Testis (tissue), 2 donors: ENCODE measurements around the gene DVL1.

Source experiments
- POLR2A ChIP-seq: fragments of 450-650 bp; IDR thresholded peaks from one replicate; pipeline ENCODE4 v1.6.1; 2017; ENCODE audit warnings: antibody characterized with exemption, mild to moderate bottlenecking, moderate library complexity
- TF ChIP-seq, protein P1 (sequence below), 3 experiments: fragments of 450-650 bp in 2 of 3; fragments of 200-600 bp in 1 of 3; sonication (generic) in 1 of 3; IDR thresholded peaks; one replicate each; pipeline ENCODE4 v1.5.1; 2016 to 2019; ENCODE audit warnings: antibody characterized with exemption in 3 of 3, mild to moderate bottlenecking in 2 of 3, moderate library complexity in 1 of 3

GRCh38 chr1:1324524-1325287 is 24.5 kb downstream of the DVL1 start, which contains the start of the genes CPTP and INTS11:
- TF ChIP-seq POLR2A, result no peak
- TF ChIP-seq, protein P1, sequence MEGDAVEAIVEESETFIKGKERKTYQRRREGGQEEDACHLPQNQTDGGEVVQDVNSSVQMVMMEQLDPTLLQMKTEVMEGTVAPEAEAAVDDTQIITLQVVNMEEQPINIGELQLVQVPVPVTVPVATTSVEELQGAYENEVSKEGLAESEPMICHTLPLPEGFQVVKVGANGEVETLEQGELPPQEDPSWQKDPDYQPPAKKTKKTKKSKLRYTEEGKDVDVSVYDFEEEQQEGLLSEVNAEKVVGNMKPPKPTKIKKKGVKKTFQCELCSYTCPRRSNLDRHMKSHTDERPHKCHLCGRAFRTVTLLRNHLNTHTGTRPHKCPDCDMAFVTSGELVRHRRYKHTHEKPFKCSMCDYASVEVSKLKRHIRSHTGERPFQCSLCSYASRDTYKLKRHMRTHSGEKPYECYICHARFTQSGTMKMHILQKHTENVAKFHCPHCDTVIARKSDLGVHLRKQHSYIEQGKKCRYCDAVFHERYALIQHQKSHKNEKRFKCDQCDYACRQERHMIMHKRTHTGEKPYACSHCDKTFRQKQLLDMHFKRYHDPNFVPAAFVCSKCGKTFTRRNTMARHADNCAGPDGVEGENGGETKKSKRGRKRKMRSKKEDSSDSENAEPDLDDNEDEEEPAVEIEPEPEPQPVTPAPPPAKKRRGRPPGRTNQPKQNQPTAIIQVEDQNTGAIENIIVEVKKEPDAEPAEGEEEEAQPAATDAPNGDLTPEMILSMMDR (IDR thresholded peaks at IDR 0.05), result no peak
